Measurements from ENCODE around the gene METTL26.
"Not testable (repeated sequence)": the region's sequence is repeated elsewhere in the genome, so short reads cannot be mapped to it uniquely, and the experiment has no call there.

The METTL26 gene

DNA sequence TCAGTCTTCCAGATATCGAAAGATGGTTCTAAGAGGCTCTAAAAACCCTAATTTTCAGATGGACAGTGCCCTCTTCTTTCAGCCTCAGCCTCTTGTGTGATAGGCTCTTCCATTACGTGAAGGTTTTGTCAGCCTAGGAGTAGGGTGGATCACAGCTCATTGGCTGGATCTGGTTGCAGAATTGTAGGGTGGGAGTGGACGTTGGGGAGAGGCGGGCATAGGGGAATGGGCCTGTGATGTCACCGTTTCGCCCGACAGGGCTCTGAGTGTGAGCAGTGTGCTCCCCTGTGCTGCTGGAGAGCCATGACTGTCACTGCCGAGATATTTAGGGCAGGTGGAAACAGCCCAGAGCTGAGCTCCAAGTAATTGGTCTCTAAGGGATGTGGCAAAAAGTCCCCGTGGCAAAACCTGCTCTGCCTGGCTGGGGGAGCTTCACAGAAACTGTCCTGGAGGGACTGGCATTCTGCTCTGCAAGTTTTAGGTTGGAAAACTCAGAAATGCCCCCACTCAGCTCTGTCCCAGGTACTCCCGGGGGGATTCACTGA lies 11.5 kb downstream of the METTL26 start:
- no peak for DNase-seq

DNA sequence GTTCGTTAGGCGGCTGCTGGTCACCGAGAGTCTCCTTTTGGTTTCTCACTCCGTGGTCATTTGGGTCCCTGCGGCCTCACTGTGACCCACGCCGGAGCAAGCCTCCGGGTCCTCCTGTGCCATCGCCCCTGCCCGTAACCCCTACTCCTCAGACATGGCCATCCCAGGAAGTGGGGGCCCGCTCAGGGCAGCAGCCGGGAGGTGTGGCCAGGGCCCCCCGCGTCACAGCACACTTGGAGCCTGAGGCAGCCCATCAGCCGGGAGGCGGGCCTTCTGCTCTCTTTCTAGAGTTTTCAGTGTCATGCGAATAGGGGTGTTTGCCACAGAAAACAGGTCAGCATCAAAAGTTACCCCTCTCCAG lies 13.2 kb downstream of the METTL26 start:
- no peak for DNase-seq

DNA sequence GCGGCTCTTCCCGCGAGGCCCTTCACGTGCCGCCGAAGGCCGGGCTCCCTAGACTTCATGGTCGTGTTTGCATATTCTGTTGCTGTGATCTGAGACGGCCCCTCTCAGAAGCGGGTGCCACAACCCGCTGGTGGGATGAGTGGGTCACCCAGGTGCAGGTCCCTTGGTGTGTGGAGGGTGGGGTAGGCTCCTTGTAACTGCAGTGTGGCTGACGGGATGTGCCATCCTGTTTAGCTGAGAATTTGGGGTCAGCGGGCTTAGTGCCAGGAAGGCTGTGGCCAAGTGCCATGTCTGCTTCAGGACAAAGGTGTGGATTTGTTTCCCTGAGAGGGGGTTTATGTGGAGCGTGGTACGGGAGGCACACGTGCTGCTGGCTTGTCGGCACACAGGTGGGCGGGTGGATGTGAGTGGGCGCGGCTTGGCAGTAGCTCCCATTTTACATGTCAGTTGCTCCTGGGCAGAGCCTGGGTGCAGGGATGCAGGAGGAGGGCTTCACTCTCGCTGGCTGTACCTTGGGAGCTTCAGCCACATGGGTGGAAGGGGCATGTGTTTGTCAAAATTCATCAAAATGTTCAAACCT lies 14.5 kb downstream of the METTL26 start:
- no peak for DNase-seq

DNA sequence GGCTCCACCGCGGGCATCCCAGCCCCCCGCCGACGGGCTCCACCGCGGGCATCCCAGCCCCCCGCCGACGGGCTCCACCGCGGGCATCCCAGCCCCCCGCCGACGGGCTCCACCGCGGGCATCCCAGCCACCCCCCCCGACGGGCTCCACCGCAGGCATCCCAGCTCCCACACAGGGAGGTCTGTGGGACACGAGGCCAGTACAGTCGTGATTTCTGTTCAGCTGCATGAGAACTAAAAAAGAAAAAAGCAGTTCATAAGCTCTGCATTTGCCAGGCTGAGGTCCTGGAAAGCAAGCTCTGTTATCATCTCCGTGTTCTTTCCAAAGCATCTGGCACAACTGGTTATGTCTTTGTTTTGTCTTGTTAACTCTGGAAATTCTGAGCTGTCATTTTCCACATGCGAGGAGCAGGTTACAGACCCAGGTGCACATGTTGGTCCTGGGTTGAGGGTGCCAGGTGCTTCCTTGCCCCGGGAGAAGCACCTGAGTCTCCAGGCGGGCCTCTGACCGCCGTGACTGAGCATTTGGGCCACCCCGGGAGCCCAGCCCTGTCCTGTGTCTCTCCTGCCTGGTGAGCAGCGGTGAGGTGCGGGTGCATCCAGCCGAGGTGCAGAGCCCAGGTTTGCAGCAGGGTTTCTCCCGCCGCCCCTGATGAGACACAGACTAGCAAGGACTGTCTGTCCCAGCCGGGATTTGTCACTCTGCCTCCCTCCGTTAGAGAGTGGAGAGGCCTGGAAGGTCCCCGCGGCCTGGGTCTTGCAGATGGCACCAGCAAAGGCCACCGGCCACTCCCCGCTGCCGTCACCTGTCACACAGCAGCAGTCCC lies 15.2 kb downstream of the METTL26 start:
- DNase-seq: no peak

DNA sequence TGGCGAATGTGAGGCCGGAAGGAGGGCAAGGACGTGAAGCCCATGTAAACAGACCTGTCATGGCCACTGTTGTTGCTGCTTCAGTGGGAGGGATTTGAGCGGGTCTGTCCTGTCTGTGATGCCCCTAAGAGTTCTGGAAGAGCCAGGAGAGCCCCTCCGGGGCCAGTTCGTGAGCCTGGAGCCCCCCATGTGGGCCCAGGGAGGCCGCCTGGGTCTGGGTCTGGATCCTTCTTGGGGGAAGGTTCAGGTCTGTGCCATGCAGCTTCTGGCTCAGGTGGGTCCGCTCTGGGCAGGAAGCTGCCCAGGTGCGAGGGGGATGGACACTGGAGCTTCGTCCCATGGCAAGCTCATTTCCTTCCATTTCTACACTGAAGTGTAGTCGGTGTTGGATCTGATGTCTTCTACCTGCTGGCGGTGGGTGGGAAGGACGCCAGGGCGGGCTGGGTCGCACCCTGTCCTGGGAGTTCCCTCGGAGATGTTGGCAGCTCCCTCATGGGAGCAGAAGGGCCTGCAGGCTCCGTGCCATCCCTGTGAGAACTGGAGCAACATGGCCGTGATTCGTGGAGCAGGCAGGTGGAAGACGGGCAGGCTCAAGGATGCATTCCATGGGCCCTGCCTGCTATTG lies 16.5 kb downstream of the METTL26 start:
- no peak for DNase-seq

DNA sequence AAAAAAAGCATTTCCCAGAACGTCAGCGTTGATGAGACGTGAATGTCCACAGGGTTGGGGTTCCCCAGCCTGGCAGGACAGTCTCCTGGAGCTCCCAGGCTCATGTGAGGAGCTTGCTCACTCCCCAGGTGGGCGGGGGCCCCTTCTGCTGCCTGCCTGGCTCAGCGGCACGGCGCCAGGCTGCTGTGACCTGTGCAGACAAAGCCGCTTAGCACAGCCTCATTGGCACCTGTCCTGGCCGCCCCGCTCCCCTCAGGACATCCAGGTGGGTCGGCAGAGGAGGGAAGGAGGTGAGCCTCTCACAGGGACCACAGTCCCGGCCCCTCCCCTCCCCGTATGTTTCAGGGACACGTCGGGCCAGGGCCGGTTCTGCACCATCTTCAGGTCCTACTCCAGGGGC lies 18.2 kb downstream of the METTL26 start:
- no peak for DNase-seq

DNA sequence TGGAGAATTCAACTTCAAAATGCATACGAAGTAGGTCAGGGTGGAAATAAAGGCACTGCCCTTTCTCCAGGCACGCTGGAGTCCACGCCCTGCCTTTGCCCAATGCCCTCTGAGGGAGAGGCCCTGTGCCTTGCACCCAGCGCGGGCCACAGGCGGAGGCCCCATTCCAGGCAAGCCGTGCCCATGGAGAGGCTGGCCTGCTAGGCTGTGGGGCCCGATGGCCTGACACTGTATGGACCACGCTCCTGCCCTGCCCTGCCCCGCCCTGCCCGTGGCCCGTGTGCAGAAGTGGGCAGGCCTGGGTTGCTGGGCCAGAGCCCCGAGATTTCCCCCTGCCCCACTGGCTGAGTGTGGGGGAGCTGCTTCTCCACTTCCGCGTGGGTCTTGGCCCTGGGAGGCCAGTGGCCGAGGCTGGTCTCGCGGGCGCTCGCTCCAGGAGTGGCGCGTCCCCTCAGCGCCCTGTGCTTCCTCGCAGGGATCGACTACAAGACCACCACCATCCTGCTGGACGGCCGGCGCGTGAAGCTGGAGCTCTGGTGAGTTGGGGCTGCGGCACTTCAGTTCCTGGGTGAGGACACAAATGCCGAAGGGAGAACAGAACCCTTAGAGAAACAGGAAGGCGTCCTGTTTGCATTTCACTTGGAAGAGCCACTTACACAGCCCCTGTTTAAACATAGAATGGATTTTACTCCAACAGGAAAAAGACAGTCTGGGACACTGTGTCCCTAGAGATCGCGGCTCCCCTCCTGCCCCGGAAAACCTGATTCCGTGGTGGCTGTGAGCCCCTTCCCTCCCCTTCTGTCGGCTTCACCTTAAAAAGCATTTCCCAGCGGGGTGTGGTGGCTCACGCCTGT lies 19.1 kb downstream of the METTL26 start:
- no peak for DNase-seq

DNA sequence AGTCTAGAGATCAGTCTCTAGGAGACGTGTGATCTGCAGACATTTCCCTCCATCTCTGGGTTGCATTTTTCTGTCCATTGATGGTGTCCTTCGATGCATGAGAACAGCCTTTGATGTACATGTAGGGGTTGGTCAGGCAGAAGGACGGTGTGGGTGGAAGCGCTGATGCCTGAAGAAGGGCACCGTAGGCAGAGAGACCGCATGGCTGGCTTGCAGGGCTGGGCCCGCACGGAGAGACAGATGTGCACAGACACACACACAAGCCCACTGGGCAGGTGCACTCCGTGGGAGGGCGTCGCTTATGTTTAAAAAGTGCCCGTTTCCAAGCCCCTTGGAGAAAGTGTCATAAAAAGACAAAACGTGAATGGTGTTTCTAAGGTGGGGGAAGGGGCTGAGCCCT lies 21.0 kb downstream of the METTL26 start:
- DNase-seq: no peak

DNA sequence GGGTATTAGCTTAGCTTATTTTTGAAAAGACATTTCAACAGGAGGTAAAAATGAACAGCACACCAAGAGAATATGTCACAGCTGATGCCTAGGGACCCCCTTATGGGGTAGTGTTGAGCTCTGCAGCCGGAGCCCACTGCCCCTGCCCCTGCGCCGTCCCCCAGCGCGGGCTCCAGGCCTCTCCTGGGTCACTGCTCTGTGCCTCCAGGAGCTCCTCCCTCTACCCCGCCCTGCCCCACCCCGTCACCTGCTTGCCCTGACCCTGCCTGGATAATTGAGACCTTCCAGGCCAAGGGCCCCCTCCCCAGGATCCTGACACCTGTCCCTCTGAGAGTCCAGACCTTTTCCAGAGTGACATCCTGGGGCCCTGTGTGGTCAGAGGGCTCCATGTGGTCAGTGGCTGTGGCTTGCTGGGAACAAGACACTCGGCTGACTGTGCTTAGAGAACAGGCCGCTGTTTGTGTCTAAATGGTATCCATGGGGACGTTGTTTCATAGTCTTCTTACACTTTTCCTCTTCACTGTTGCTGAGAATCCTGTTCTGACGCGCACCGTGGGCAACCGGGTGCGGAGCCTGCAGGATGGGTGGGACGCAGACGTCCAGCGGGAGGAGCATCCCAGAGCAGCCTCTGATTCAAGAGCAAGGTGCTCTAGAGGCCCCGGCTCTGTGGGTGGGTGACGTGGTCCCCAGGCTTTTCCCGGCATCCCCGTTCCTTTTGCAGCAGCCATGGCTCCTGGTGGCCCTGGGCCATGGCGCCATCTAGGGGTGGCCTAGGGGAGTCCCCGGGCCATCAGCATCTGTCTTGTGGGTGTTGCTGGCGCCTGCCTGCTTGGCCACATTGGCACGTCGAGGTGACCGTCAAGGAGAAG lies 25.4 kb downstream of the METTL26 start:
- DNase-seq: no peak

DNA sequence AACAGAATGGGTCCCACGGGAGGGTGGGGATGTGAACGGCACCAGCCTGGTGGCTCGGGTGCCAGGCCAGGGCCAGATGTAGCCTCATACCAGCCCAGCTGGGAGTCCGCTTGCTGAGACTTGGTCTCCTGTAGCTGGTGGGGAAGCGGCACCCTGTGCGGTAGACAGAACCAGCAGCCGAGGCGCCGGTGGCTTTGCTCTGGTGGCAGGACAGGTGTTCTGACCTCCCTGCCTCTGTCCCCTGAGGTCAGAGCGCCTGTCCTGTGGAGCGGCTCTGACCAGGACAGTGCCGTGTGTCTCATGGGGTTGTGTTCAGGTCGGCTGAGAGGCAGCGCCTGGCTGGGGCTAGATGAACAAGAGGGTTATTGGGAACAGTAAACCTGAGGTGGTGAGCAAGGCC lies 26.1 kb downstream of the METTL26 start:
- DNase-seq: no peak

DNA sequence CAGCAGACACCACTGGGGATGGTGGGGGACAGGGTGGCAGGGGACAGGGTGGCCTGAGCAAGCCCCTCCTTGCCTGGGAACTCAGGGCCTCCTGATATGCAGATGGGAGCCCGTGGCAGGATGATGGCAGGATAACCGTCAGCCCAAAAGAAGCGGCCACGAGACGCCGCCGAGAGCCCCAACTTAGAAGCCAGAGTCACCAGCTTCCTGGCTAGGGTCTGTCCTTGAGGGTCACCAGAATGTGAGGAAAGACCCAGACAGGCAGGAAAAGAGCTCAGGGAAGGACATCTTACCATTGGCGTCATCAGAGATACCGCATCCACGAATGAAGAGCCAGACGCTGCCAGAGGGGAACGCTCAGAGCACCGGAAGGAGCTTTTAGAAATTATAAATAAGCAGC lies 26.8 kb downstream of the METTL26 start:
- DNase-seq: no peak

DNA sequence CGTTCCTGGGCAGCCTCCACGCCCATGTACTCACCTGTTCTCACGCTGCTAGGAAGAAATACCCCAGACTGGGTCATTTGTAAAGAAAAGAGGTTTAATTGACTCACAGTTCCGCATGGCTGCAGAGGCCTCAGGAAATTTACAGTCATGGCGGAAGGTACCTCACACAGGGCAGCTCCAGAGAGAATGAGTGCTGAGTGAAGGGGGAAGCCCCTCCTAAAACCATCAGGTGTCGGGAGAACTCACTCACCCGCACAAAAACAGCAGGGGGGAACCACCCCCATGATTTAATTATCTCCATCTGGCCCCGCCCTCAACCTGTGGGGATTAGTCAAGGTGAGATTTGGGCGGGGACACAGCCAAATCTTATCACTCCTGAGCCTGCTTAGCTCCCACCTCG lies 28.1 kb downstream of the METTL26 start:
- DNase-seq: no peak

DNA sequence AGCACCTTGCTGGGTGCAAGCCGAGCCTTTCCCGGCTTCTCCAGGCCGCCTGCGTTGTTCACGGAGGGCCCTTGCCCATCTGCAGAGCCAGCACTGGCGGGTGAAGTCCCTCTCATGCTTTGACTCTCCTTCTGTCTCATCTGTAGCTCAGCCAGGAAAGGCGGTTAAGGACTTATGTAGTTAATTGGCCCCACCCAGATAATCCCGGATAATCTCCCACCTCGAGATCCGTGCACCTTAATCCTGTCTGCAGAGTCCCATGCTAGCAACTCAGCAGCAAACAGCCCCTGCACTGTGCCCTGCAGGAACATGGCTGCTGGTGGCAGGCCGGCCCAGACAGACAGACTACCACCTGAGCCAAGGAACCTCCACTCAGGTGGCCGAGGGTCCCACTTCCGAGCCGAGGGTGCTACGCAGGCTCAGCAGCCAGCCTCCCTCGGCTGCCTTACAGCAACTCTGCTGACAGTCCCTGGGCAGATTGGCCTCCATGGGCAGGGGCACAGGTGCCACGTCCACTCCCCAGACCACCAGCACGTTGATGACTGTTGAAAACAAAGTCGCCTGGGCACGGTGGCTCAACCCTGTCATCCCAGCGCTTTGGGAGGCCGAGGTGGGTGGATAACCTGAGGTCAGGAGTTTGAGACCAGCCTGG lies 29.3 kb downstream of the METTL26 start:
- no peak for DNase-seq

DNA sequence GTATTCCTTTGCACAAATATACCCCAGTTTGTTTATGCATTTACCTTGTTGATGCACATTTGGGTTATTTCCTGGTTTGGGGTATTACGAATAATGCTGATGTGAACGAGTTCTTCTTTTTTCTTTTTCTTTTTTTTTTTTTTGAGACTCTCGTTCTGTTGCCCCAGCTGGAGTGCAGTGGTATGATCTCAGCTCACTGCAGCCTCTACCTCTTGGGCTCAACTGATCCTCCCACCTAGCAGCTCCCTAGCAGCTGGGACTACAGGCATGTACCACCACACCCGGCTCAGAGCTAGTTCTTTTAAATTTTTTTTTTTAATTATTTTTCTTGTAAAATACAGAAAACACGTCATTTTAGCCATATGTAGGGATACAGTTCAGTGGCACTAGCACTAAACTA lies 32.2 kb downstream of the METTL26 start:
- DNase-seq: no peak

DNA sequence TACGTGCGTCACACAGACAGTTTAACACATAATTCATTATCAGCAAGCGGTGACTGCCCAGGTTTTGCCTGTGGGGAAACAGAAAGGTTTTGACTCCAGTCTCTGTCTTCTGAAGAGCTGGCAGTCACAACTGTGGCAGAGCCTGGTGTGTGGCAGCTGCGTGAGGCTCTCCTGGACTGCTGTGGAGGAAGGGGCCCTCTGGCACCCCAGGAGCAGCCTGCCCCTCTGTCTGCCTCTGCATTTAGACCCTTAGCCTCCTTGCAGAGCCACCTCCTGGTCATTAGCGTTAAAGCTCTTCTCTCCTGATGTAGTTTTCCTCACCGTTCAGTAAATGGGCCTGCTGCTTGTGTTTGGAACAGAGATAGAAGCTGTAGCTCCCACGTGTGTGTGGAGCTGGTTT lies 35.3 kb downstream of the METTL26 start:
- DNase-seq: no peak

DNA sequence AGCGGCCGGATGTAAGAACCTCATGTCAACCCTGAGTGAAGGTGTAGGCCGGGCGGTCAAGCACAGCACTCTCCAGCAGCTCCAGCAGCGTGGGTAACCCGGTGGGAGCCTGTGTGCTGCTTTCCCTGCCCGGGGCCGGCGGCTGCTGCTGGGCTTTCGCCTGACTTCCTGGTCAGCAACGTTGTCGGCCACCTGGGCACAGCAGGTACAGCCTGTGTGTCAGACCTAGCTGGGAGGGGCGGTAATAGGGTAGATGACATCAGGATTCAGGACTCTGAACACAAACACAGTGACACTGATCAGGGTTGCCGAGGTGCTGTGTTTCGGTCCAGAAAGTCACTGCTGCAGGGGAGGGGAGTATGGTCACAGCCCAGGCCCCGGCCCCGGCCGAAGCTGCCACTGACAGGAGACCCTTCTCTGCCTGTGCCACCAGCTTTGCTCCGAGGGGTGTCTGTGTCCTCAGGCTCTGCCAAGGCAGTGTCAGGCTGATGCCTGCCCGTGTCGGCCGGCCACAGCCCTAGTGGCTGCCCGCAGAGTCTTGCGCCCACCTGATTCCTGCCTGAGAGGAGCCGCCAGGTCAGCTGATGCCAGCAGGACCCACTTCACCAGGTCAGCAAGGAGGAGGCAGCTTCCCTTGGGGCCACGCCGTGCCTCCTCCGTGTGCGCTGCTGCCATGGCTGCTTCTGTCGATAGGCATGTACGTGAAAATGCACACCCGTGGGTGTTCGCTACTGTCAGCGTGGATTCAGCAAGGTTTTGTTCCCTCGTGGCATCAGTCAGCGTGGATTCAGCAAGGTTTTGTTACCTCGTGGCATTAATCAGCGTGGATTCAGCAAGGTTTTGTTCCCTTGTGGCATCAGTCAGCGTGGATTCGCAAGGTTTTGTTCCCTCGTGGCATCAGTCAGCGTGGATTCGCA lies 37.0 kb downstream of the METTL26 start:
- DNase-seq: no peak

DNA sequence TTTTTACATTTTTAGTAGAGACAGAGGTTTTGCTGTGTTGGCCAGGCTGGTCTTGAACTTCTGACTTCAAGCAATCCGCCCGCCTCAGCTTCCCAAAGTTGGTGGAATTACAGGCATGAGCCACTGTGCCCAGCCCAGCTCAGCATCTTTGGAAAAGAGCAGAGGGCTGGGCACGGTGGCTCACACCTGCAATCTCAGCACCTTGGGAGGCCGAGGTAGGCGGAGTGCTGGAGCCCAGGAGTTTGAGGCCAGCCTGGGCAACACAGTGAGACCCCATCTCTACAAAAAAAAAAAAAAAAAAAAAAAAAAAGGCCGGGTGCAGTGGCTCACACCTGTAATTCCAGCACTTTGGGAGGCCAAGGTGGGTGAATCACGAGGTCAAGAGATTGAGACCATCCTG lies 38.5 kb downstream of the METTL26 start:
- not testable (repeated sequence) for DNase-seq

DNA sequence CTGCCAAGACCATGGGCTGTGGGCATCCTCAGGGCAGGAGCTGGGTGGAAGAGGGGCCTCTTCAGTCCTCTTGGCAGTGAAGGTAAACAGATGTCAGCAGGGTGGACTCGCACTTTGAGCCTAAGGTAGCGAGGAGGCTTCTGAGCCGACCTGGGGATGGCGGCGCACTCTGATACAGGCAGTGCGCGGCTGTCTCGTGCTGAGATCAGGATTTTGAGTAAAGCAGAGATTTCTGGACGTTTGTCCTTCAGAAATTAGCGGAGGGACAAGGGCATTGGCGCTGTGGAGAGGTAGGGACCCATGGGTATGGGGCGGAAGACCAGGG lies 39.4 kb downstream of the METTL26 start:
- no peak for DNase-seq

DNA sequence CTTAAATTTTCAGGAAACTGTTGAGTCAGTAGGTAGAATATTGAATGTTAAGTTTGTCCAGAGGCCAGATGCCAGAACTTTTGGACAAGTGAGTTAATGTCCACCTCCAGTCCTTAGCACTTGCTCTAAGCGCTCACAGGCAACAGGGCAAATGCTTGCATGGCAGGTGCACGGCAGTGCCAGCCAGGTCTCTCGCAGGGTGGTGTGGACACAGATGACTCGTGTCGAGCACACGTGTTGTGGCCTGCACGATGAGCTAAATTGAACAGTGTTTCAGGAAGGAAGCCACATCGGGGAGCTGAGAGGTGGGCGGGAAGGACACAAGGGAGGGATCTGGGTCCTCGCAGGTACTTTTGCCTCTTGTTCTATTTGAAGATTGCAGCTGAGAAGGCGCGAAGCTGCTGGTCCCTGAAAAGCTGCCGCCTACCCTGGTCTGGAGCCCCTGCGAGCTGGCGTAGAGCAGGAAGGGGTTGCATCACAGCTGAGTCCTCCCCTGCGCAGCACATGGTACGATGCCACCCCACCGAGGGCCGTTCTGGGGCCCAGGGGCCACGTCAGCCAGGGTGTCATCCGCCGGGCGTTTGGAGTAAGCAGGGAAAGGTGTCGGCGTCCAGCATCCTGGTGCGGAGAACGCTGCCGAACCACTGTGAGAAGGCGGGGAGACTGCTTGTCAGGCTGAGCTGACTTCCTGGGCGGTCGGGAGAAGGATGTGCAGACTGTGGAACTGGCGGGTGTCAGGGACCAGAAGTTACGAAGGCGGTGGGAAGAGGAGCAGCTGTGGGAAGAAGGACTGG lies 40.0 kb downstream of the METTL26 start:
- no peak for DNase-seq

DNA sequence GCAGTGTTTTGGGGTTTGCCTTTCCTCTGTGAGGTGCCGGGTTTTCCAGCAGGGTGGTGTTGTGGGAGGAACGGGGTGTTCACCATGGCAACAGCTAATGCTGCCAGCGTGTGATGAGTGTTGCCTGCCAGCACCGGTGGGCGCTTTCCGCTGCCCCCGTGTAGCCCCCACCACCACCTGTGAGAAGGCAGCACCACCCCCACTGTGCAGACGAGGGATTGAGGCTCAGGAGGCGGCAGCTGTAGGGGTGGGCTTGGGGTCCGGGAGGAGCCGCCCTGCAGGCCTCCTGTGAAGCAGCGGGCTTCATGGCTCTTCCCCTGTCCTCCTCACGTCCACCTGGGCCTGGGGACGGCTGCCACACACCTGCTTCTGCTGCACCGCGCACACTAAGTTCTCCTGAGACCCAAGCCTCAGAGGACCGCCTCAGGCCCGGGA lies 41.0 kb downstream of the METTL26 start:
- no peak for DNase-seq
